Anterior cingulate cortex (tissue), 58 donors: ENCODE measurements around the gene CDX1.
"Not testable (repeated sequence)": the region's sequence is repeated elsewhere in the genome, so short reads cannot be mapped to it uniquely, and the experiment has no call there.

Experiments
- DNase-seq, 58 donors: peaks; one replicate each; lab custom pipeline; 2025; lab: John Stamatoyannopoulos, UW

CDX1 gene

DNA sequence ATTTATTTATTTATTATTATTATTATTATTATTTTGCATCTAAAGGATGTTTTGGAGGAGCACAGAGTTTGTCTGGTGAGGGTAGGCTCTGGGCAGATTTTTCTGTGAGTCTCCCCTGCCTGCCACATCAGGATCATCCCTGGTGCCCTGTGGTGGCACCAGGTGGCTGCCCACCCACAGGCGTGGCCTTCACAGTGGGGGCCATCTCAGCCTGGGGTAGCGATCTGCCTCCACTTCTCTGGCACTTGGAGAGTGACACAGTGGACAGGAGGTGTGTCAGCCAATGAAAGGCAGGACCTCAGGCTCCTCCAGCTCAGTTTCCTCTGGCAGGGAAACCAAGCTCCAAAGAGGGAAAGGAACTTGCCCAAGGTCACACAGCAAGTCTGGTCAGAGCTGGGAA lies 53.3 kb downstream of the CDX1 start:
- no peak for DNase-seq

DNA sequence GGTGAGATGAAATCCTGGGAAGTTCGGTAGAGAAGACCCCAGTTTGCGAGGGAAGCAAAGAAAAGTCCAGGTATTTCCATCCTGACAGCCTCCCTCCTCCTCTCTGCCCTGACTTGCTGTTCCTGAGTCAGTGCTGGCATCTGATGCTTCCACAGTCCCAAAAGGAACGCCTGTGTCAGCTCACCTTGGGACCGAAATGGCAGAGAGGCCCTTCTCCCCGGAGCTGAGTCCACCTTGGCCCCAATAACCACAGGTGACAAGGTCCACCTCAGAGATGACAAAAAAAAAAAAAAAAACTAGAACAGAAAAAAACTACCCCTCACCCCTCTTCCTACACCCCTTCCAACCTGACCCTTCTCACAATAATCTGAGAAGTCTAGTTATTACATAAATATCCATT lies 54.9 kb downstream of the CDX1 start:
- no peak for DNase-seq

GRCh38 chr5:150222906-150223305 lies 56.3 kb downstream of the CDX1 start:
- DNase-seq = no peak

DNA sequence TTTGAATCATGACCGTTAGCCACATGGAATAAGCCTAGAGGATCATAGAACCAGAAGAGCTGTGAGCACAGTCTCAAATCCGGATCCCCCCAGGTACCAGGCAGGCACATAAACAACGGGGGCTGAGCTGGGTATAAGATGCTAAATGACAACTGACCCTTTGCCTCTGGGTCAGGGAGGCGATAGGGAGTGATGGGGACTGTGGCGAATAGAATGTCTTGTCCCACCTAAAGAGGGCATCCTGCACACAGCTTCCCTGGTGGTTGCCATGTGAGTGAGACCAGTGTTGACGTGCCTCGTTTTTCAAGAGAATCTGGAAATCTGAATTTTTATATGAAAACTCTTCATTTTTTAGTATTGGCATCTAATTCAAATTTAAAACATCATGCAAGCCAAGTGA lies 56.9 kb downstream of the CDX1 start:
- no peak for DNase-seq

DNA sequence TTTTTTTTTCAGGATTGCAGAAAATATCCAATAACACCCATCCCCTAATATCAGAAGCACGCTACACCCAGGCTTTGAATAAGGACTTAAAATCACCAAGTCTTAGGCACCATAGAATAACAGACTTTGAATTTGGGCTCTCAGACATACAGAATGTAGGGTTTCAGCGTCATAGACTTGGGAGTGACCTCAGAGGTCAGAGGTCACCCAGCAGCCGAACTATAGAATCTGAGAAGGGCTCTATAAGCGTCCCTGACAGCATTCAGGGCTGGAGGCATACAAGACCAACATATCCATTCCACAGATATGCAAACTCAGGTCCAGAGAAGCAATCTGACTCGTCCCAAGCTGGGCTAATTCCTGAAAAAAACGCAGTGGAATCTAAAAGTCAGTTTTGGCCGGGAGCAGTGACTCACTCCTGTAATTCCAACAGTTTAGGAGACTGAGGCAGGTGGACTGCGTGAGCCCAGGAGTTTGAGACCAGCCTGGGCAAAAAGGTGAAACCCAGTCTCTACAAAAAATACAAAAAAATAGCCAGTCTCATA lies 58.0 kb downstream of the CDX1 start:
- DNase-seq = no peak

GRCh38 chr5:150227036-150227435 lies 60.5 kb downstream of the CDX1 start:
- DNase-seq = no peak

DNA sequence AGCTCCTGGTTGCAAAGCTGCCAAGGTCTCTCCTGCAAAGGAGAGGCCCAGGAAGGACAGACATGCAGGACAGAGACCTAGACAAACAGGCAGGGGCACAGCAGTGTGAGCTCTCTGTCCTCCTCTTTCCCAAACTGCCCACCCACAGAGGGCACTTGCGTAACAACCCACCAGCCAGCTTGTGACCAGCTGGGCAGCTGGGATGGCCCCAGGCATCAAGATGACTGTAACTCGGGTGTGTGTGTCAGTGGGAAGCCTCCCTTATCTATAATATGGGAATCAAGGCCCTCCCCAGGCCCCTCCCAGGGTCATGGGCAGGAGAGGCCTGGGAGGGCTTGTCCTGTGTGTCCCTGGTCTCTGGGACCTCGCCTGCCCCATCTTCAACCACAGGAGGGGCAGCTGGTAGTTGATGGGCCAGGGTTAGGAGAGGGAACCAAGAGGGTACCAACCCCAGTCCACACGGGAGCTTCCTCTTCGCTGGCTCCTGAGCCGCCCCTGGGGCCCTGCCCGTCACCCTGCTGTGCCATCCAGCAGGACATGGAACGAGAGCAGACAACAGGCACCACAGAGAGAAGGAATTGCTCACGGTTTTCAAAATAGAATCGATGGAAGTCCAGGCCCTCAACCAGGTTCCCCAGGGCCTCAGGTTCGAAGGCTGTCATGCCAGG lies 61.2 kb downstream of the CDX1 start:
- no peak for DNase-seq

GRCh38 chr5:150229571-150229970 lies 63.0 kb downstream of the CDX1 start:
- DNase-seq = no peak

DNA sequence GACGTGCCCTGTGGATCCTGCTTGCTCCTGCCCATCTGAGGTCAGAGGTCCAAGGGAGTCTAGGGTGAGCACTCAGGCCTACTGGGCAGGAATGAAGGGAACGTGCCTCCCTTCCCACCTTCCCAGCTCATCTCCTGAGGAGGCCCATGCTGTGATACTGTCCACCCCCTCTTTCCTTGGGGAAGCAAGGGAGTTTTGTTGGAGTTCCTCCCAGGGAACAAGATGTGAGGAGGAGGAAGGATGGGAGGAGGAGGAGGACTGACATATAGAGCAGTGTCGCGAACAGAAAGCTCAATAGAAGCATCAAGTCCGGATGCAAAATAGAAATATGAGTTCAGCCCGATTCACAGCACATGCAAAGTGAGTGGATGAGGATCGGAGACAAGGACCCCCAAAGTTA lies 64.3 kb downstream of the CDX1 start:
- peak in 10 of 58 donors; percentile 8 to 61 (median 29) for DNase-seq

- not testable (repeated sequence) for DNase-seq
Observed at GRCh38 chr5:150233706-150234105, 67.1 kb downstream of the CDX1 start.
